Naive thymus-derived CD4-positive, alpha-beta T cell (primary cell): Measurements from ENCODE around the gene PTPMT1. TPM values are rescaled to one million over a fixed set of nuclear protein-coding genes. Genes with fewer than 3 reads are reported as not detected.

Experiments used
- ATAC-seq: fragments of 150-1000 bp; cut with Tn5 transposase; 2 replicates; pipeline ENCODE4 v1.10.0; 2021; ENCODE audit warnings: mild to moderate bottlenecking, moderate library complexity
- CTCF ChIA-PET: fragments of 350-600 bp; sonication (Branson Sonifier 250); formaldehyde crosslinking; loops from one replicate; lab custom pipeline; 2021; ENCODE audit warnings: antibody characterized with exemption; lab: Charles Lee
- POLR2A ChIA-PET: fragments of 350-600 bp; sonication (Branson Sonifier 250); formaldehyde crosslinking; loops from one replicate; lab custom pipeline; 2021; ENCODE audit warnings: antibody characterized with exemption, inconsistent platforms; lab: Charles Lee
- DNase-seq, 9 donors: peaks; one replicate each; pipeline versions ENCODE4 v3.0.0 to v3.0.0-alpha.2; 2020 to 2022; ENCODE audit warnings: mixed read lengths in 1 of 9
- H3K27ac ChIP-seq: one replicate; pipeline ENCODE4 v1.7.0; 2013; ENCODE audit warnings: mild to moderate bottlenecking, low read depth, low read length, moderate library complexity
- H3K27me3 ChIP-seq, 2 donors: one replicate each; pipeline ENCODE4 v1.7.0; 2013; ENCODE audit warnings: low read length in 2 of 2, mild to moderate bottlenecking in 2 of 2, moderate library complexity in 2 of 2; ENCODE audit not compliant: control insufficient read depth in 2 of 2, insufficient read depth in 2 of 2
- H3K36me3 ChIP-seq, 3 experiments: 1 replicate in 2 of 3; 2 replicates in 1 of 3; pipeline ENCODE4 v1.7.0; 2013; ENCODE audit warnings: low read length in 3 of 3, mild to moderate bottlenecking in 3 of 3, moderate library complexity in 1 of 3; ENCODE audit not compliant: insufficient read depth in 3 of 3, control insufficient read depth in 2 of 3
- H3K4me1 ChIP-seq, 2 donors: one replicate each; pipeline ENCODE4 v1.7.0; 2013; ENCODE audit warnings: low read length in 2 of 2, mild to moderate bottlenecking in 2 of 2, moderate library complexity in 1 of 2; ENCODE audit not compliant: control insufficient read depth in 2 of 2, insufficient read depth in 2 of 2
- H3K4me3 ChIP-seq: 2 replicates; pipeline ENCODE4 v1.7.0; 2013; ENCODE audit warnings: mild to moderate bottlenecking, low read length
- H3K9me3 ChIP-seq, 3 experiments: 1 replicate in 2 of 3; 2 replicates in 1 of 3; pipeline ENCODE4 v1.7.0; 2013; ENCODE audit warnings: low read length in 3 of 3; ENCODE audit not compliant: control insufficient read depth in 2 of 3
- H3K27ac Mint-ChIP-seq, 9 donors: one replicate each; pipeline ENCODE4 v1.8.0; 2020 to 2022; ENCODE audit warnings: mixed read lengths in 9 of 9, mild to moderate bottlenecking in 8 of 9, moderate library complexity in 5 of 9, inconsistent platforms in 2 of 9
- H3K27me3 Mint-ChIP-seq, 5 donors: one replicate each; pipeline ENCODE4 v1.8.0; 2021 to 2022; ENCODE audit warnings: mixed read lengths in 5 of 5, mild to moderate bottlenecking in 1 of 5
- H3K36me3 Mint-ChIP-seq, 5 donors: one replicate each; pipeline ENCODE4 v1.8.0; 2020 to 2022; ENCODE audit warnings: mixed read lengths in 5 of 5, mild to moderate bottlenecking in 3 of 5, inconsistent platforms in 1 of 5
- H3K4me1 Mint-ChIP-seq, 7 donors: one replicate each; pipeline ENCODE4 v1.8.0; 2020 to 2022; ENCODE audit warnings: mixed read lengths in 7 of 7, mild to moderate bottlenecking in 3 of 7, inconsistent platforms in 1 of 7
- H3K4me3 Mint-ChIP-seq, 10 donors: one replicate each; pipeline ENCODE4 v1.8.0; 2020 to 2022; ENCODE audit warnings: mild to moderate bottlenecking in 10 of 10, mixed read lengths in 10 of 10, moderate library complexity in 6 of 10, inconsistent platforms in 2 of 10
- H3K9me3 Mint-ChIP-seq, 11 donors: one replicate each; pipeline ENCODE4 v1.8.0; 2020 to 2022; ENCODE audit warnings: mixed read lengths in 11 of 11, mild to moderate bottlenecking in 4 of 11, inconsistent platforms in 1 of 11, moderate library complexity in 1 of 11
- intact Hi-C, 2 donors: fragments of 100-400 bp; cut with micrococcal nuclease; formaldehyde crosslinking; loops; one replicate each; pipeline ENCODE4 v1.15.1; 2023
- polyA plus RNA-seq, 2 donors: library from polyadenylated mRNA; unstranded; fragments of 300-500 nt; fragmentation: Illumina TruSeq; gene quantifications; one replicate each; pipeline ENCODE4 v1.2.3, GENCODE V29; 2021
- total RNA-seq, 6 experiments: library from RNA in 5 of 6; stranded (reverse) in 5 of 6; gene quantifications; 1 replicate in 5 of 6; 2 replicates in 1 of 6; pipeline ENCODE4 v1.2.3 and lab custom pipeline; 2021 to 2026

PTPMT1 gene
- total and polyA plus RNA-seq, 7 experiments from 2014 or later, result 20.5 to 72.9 (median 24.1) TPM

GRCh38 chr11:47616726-47617416, 51.5 kb downstream of the PTPMT1 start:
- intact Hi-C loops, result loop anchor here in 1 of 2 donors (10.0 kb wide), 1 partner anchor 112 kb away; no protein-coding TSS in a partner anchor
- ChIA-PET POLR2A (no interaction called here), CTCF (no interaction called here)
- peaks cover under 1 to 20% (median 9%) of the 10 kb centered on the region in 3 experiments for H3K36me3 ChIP-seq
- H3K9me3 ChIP-seq, result no peaks in the 10 kb centered on the region
- DNase-seq (no peak), ATAC-seq (no peak)
- H3K4me1 Mint-ChIP-seq, result peaks cover 0 to under 1% (median 0%) of the 10 kb centered on the region in 7 donors
- H3K27ac Mint-ChIP-seq, result peak overlapping the region in 1 of 9 donors; percentile 46
- H3K27me3 ChIP-seq, result no peaks in the 10 kb centered on the region
- no peak overlapping the region for H3K4me3 ChIP-seq
- no peak overlapping the region for H3K27ac ChIP-seq
- peaks cover 0 to 9% (median 4%) of the 10 kb centered on the region in 5 donors for H3K36me3 Mint-ChIP-seq
- no peaks in the 10 kb centered on the region for H3K27me3 Mint-ChIP-seq
- no peaks in the 10 kb centered on the region for H3K9me3 Mint-ChIP-seq
- H3K4me1 ChIP-seq, result no peaks in the 10 kb centered on the region
- no peak overlapping the region for H3K4me3 Mint-ChIP-seq

- DNase-seq (no peak), ATAC-seq (no peak)
- H3K36me3 Mint-ChIP-seq, result peaks cover 0 to 11% (median 7%) of the 10 kb centered on the region in 5 donors
- no peak overlapping the region for H3K27ac Mint-ChIP-seq
- Histone ChIP-seq H3K27me3 (no peaks in the 10 kb centered on the region), H3K4me3 (no peak overlapping the region), H3K4me1 (no peaks in the 10 kb centered on the region), H3K27ac (no peak overlapping the region), H3K9me3 (no peaks in the 10 kb centered on the region), H3K36me3 (peaks cover 6 to 24% (median 9%) of the 10 kb centered on the region in 3 experiments)
- H3K4me3 Mint-ChIP-seq, result no peak overlapping the region
- no peaks in the 10 kb centered on the region for H3K9me3 Mint-ChIP-seq
- POLR2A ChIA-PET, result no interaction called here
- H3K27me3 Mint-ChIP-seq, result no peaks in the 10 kb centered on the region
- CTCF ChIA-PET, result no interaction called here
- H3K4me1 Mint-ChIP-seq, result no peaks in the 10 kb centered on the region
- intact Hi-C loops, result loop anchor here in 1 of 2 donors (10.0 kb wide), 1 partner anchor 113 kb away; no protein-coding TSS in a partner anchor
Measured at GRCh38 chr11:47617417-47617809, 52.0 kb downstream of the PTPMT1 start.

GRCh38 chr11:47620836-47621378, 55.5 kb downstream of the PTPMT1 start:
- Mint-ChIP-seq H3K4me3 (no peak overlapping the region), H3K27ac (peak overlapping the region in 1 of 9 donors; percentile 43), H3K4me1 (no peaks in the 10 kb centered on the region), H3K36me3 (peaks cover 5 to 15% (median 12%) of the 10 kb centered on the region in 5 donors), H3K27me3 (no peaks in the 10 kb centered on the region), H3K9me3 (no peaks in the 10 kb centered on the region)
- Histone ChIP-seq H3K4me3 (no peak overlapping the region), H3K36me3 (peaks cover 9 to 51% (median 12%) of the 10 kb centered on the region in 3 experiments), H3K27ac (no peak overlapping the region), H3K27me3 (no peaks in the 10 kb centered on the region), H3K4me1 (no peaks in the 10 kb centered on the region), H3K9me3 (no peaks in the 10 kb centered on the region)
- ChIA-PET POLR2A (interaction anchor here (0.6 kb wide), 1 partner anchor 15 kb away, joined by 5 read pairs; no protein-coding TSS in a partner anchor), CTCF (no interaction called here)
- intact Hi-C loops, result no loop called here
- DNase-seq (no peak), ATAC-seq (no peak)

Other genes starting within 250 kb of the PTPMT1 start
- gene MYBPC3, start 212.9 kb upstream of the PTPMT1 start, total RNA-seq, result under 1 TPM in 2 of 5 experiments, not detected in 3; 0.16 to 0.86 TPM
- not detected for gene MYBPC3, start 212.9 kb upstream of the PTPMT1 start, polyA plus RNA-seq
- gene SPI1, start 187.1 kb upstream of the PTPMT1 start, total RNA-seq, result 100 to 1,000 TPM in 1 of 5 experiments, 10 to 100 TPM in 1, 1 to 10 TPM in 2, not detected in 1; 5.0 to 247 (median 17.8) TPM
- under 1 TPM in 1 of 2 donors, not detected in 1; 0.27 TPM for gene SPI1, start 187.1 kb upstream of the PTPMT1 start, polyA plus RNA-seq
- gene SLC39A13, start 157.0 kb upstream of the PTPMT1 start, total RNA-seq, result 10 to 100 TPM; 29.9 to 60.4 (median 45.1) TPM
- gene SLC39A13, start 157.0 kb upstream of the PTPMT1 start, polyA plus RNA-seq, result 10 to 100 TPM; 21.4 to 40.7 TPM
- gene PSMC3, start 139.2 kb upstream of the PTPMT1 start, total RNA-seq, result 100 to 1,000 TPM in 1 of 5 experiments, 10 to 100 TPM in 4; 42.2 to 149 (median 51.3) TPM
- gene PSMC3, start 139.2 kb upstream of the PTPMT1 start, polyA plus RNA-seq, result 100 to 1,000 TPM; 106 to 128 TPM
- 1 to 10 TPM in 4 of 5 experiments, under 1 TPM in 1; 0.99 to 1.7 (median 1.4) TPM for gene RAPSN, start 116.5 kb upstream of the PTPMT1 start, total RNA-seq
- gene RAPSN, start 116.5 kb upstream of the PTPMT1 start, polyA plus RNA-seq, result not detected
- gene CELF1, start 12.5 kb upstream of the PTPMT1 start, total RNA-seq, result 100 to 1,000 TPM; 107 to 148 (median 129) TPM
- gene CELF1, start 12.5 kb upstream of the PTPMT1 start, polyA plus RNA-seq, result 10 to 100 TPM; 41.1 to 76.4 TPM
- 10 to 100 TPM; 15.0 to 26.5 (median 20.9) TPM for gene KBTBD4, start 13.4 kb downstream of the PTPMT1 start, total RNA-seq
- 10 to 100 TPM; 43.8 to 47.2 TPM for gene KBTBD4, start 13.4 kb downstream of the PTPMT1 start, polyA plus RNA-seq
- gene NDUFS3, start 13.5 kb downstream of the PTPMT1 start, total RNA-seq, result 100 to 1,000 TPM in 2 of 5 experiments, 10 to 100 TPM in 3; 68.6 to 116 (median 85.2) TPM
- gene NDUFS3, start 13.5 kb downstream of the PTPMT1 start, polyA plus RNA-seq, result 100 to 1,000 TPM; 114 to 115 TPM
- 1 to 10 TPM in 1 of 5 experiments, under 1 TPM in 3, not detected in 1; 0.21 to 1.0 (median 0.30) TPM for gene FAM180B, start 21.1 kb downstream of the PTPMT1 start, total RNA-seq
- not detected for gene FAM180B, start 21.1 kb downstream of the PTPMT1 start, polyA plus RNA-seq
- 1 to 10 TPM in 3 of 5 experiments, under 1 TPM in 2; 0.36 to 2.3 (median 1.0) TPM for gene C1QTNF4, start 28.8 kb downstream of the PTPMT1 start, total RNA-seq
- gene C1QTNF4, start 28.8 kb downstream of the PTPMT1 start, polyA plus RNA-seq, result not detected
- 10 to 100 TPM; 19.8 to 88.6 (median 21.1) TPM for gene MTCH2, start 77.0 kb downstream of the PTPMT1 start, total RNA-seq
- 10 to 100 TPM; 46.8 to 51.6 TPM for gene MTCH2, start 77.0 kb downstream of the PTPMT1 start, polyA plus RNA-seq
- gene AGBL2, start 149.8 kb downstream of the PTPMT1 start, total RNA-seq, result 10 to 100 TPM in 1 of 5 experiments, 1 to 10 TPM in 4; 4.7 to 11.3 (median 8.1) TPM
- 1 to 10 TPM in 1 of 2 donors, under 1 TPM in 1; 0.33 to 1.8 TPM for gene AGBL2, start 149.8 kb downstream of the PTPMT1 start, polyA plus RNA-seq
- 100 to 1,000 TPM; 143 to 347 (median 280) TPM for gene FNBP4, start 201.7 kb downstream of the PTPMT1 start, total RNA-seq
- gene FNBP4, start 201.7 kb downstream of the PTPMT1 start, polyA plus RNA-seq, result 10 to 100 TPM; 49.0 to 54.4 TPM